Fibroblast of peridontal ligament (primary cell): Measurements from ENCODE around the gene TGFBR3L.

Source experiments
- DNase-seq: peaks from one replicate; pipeline ENCODE4 v3.0.0-alpha.2; 2010; ENCODE audit errors: extremely low read depth

Gene TGFBR3L

GRCh38 chr19:7904074-7905020 lies 10.3 kb upstream of the TGFBR3L start:
- DNase-seq: no peak

DNA sequence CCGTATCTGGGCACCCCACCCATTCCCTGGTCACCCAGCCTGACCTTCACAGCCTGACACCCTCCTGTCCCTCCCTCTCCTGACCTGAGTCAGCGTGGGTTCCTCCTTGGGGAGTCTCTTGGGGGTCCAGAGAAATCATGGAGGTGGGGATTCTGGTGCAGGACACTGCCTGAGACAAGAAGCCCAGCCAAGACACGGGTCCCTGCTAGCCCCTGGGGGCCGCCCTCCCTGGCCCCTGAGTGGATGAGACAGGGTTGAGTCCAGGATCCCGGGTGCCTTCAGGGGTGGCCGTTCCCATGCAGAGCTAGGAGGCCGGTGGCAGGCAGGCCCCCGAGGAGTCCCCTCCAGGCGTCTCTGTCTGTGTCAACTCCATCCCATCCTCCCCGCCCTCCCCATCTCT lies 9.4 kb upstream of the TGFBR3L start:
- DNase-seq: no peak

DNA sequence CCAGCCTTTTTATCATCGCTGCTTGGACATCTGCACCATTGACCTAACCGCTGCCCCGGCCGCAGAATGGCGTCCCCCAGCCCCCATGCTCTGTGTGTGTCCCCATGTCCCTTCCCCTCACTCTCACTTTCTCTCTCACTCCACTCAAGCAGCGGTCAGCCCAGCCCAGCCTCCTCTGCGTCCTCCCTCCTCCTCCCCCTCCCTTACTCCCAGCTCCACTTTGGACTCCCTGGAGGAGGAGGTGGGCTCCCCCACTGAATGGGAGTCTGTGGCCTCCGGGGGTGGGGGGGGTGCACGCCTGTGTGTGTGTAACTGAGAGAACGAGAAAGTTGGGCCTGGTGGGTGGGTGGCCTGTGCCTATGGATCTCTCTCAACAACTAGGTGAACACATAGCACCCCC lies 8.8 kb upstream of the TGFBR3L start:
- no peak for DNase-seq

GRCh38 chr19:7907122-7907521 lies 7.5 kb upstream of the TGFBR3L start:
- no peak for DNase-seq

- DNase-seq: no peak
These were observed 7.1 kb upstream of the TGFBR3L start for GRCh38 chr19:7907544-7907943.

GRCh38 chr19:7908078-7908699 lies 6.4 kb upstream of the TGFBR3L start:
- no peak for DNase-seq

DNA sequence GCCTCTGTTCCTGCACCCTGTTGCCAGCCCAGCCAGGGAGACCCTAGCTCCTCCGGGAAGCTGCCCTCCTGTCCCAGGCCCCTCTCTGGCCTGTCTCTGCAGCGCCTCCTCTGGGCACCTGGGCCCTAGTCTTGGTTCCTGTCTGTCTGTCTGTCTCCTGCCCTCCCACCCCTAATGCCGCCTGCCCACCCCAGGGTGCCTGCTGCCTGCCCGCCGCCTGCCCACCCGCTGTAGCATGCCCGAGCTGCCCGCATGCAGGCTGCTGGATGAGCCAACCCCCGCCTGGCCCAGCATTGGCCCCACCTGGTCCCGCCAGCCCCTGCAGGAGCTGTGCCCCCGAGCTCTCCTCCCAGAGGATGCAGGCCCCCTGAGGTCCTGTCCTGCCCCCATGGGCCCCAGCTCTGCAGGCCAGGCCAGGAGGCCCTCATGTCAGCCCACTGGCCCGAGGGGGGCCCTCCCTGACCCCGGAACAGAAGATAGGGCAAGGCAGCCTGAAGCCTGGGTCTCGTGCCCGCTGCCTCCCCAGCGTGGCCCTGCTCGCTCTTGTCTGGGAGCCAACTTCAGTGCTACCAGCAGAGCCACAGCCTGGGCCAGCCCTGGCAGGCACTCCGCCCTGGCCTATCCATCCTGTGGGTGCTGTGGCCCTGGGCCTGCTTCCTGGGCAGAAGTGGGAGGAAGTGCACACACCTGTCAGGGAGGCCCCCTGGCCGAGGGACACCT lies 5.7 kb upstream of the TGFBR3L start:
- DNase-seq: no peak

- no peak for DNase-seq
These were observed 5.1 kb upstream of the TGFBR3L start for GRCh38 chr19:7909471-7910067.

GRCh38 chr19:7910321-7911161 lies 4.1 kb upstream of the TGFBR3L start:
- DNase-seq: no peak

DNA sequence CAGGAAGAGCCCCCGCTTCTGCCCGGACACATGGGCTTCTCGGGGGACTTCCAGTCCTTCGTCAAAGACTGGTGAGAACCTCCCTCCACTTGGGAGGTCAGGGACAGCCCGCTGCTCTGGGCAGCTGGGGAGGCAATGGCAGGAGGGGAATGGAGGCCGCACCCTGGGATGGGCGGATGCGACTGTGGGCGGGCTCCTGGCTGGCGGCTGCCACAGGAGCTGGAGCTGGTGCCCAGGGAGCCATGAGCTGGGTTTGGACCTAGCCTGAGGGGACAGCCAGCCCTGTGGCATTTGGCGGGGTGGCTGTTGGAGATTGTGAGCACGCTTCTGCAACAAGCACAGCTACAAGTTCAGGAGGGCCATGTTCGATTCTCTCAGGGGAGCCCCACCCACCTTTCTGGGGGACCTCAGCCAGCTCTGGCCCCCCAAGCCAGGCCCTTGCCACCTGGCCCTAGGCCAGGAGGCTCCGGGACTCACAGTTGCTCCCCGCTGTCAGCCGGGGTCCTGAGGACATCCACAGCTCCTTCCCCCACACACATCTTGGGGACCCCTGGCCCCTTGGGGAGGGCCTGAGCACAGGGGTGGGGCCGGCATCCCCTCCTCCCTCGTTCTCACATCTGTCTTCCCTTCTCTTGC lies 3.0 kb upstream of the TGFBR3L start:
- no peak for DNase-seq

GRCh38 chr19:7912144-7912696 lies 2.4 kb upstream of the TGFBR3L start:
- no peak for DNase-seq

DNA sequence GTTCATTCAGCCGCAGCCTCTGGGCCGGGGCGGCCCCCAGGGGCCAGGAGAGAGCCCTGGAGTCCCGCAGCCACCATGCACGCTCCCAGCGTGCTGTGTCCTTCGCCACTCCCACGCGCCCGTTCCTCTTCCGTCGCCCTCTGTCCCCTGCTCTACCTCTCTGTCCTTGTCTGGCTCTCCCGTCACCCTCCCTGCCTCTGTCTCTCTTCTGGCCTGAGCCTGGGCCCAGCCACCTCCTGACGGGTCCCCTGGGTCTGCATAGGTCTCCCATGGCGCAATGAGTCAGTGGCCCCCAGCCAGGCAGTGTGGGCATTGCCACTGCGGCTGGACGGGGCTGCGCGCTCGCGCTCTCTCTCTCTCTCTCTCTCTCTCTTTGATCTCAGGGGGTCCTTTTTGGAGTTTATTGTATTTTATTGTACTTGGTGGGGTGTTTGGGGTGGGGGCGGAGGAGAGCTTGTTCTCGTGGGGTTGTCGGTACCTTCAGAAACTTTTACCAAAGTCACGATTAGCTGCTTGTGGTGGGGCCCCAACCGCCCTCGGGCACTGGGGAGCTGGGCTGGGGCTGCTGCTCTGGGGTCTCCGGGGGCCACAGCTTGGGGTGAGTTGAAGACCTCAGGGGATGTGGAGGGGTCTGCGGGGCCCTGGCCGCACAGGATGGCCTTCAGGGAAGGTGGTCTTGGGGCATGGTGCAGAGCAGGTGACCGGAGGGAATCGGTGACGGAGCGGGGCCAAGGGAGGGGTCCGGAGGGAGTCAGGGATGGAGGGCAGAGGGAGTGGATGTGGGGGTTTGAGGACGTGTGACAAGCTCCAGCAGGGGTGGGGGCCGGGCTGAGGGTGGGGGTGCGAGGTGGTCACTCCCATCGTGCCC lies 1.7 kb upstream of the TGFBR3L start:
- no peak for DNase-seq

DNA sequence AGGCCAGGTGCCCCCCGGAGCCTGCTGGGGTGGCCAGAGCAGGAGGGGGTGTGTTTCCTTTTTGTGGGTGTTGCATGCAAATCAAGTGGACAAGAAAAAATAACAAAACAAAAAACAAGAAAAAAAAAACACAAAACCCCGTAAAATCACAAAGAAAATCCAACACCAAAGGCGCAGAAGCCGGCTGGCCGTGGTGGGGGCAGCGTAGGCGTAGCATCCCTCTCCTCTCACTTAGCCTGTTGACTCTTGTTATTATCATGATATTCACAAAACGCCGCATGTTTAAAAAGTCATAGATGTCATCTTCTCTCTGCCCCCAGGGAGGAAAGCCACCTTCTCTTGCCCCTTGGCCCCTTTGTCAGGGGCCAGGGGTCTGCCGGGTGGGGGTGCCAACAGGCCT lies 978 bp upstream of the TGFBR3L start:
- no peak for DNase-seq

- DNase-seq: no peak
These were observed 531 bp upstream of the TGFBR3L start for GRCh38 chr19:7914099-7914498.

- DNase-seq: no peak
These were observed 846 bp downstream of the TGFBR3L start for GRCh38 chr19:7915250-7916102.

DNA sequence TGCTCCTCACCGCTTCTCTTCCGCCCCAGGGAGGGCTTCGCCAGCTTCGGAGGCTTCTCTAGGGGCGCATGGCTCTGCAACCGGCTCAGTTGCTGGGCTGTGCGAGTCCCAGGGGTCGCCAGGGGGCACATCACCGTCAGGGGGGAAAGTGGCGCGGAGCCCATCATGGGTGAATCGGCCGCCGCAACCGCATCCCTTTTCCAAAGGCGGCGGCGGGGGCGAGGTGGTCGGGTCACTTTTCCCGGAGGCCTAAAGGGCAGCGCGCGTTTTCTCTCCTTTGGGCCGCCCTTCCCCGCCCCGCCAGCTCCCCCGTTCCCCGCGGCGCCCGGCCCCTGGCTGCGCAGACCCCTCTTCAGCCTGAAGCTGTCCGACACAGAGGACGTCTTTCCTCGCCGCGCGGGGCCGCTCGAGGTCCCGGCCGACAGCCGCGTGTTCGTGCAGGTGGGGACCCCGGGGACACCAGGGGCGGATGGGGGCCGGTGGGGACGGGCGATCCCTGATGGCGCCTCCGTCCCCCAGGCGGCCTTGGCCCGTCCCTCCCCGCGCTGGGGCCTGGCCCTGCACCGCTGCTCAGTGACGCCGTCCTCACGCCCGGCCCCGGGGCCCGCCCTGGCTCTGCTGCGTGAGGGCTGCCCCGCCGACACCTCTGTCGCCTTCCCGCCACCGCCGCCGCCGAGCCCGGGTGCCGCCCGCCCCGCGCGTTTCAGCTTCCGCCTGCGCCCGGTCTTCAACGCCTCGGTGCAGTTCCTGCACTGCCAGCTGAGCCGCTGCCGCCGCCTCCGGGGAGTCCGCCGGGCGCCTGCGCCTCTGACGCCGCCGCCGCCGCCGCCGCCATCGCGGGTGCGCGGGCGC lies 1.7 kb downstream of the TGFBR3L start:
- DNase-seq: no peak

GRCh38 chr19:7916955-7917266 lies 2.3 kb downstream of the TGFBR3L start:
- no peak for DNase-seq
